HCT116 (cell line): ENCODE measurements around the gene QSOX1. TPM values are rescaled to one million over a fixed set of nuclear protein-coding genes. Genes with fewer than 3 reads are reported as not detected.

Experiments used
- ATAC-seq: fragments of 200-7000 bp; cut with Tn5 transposase; 2 replicates; pipeline ENCODE4 v1.9.1; 2020; ENCODE audit warnings: mild to moderate bottlenecking, moderate library complexity
- BruUV-seq: library from RNA; stranded (reverse); fragments of 400-500 nt; replicated peaks from 2 replicates; lab custom pipeline; 2021; lab: Mats Ljungman, UMichigan
- CTCF ChIA-PET: fragments of 300-600 bp; sonication (Branson Sonifier 250); formaldehyde crosslinking; loops from one replicate; lab custom pipeline; 2021; ENCODE audit warnings: antibody characterized with exemption; lab: Charles Lee
- POLR2A ChIA-PET: fragments of 300-600, 350-600 bp; sonication (Branson Sonifier 250); formaldehyde crosslinking; loops from one replicate; lab custom pipeline; 2021; ENCODE audit warnings: antibody characterized with exemption; lab: Charles Lee
- RAD21 ChIA-PET, 2 experiments: fragments of 300-600 bp; sonication (Branson Sonifier 250); formaldehyde crosslinking; loops; one replicate each; lab custom pipeline; 2023; ENCODE audit warnings: low total read pairs in 2 of 2; ENCODE audit not compliant: uncharacterized antibody in 2 of 2, unreplicated experiment in 2 of 2, low non-redundant PET in 1 of 2; lab: Charles Lee
- DNase-seq: peaks from one replicate; pipeline ENCODE4 v3.0.0-alpha.2; 2010; ENCODE audit warnings: low read depth, low spot score
- H2AFZ ChIP-seq: fragments of 200-600 bp; shearing (Covaris generic), sonication (generic); 2 replicates; pipeline ENCODE4 v1.6.1; 2017; ENCODE audit warnings: low read depth, mixed run types, mixed read lengths, antibody characterized with exemption, low read length; ENCODE audit not compliant: poor library complexity, severe bottlenecking
- H3K27ac ChIP-seq: 2 replicates; pipeline ENCODE4 v1.5.1; 2012; ENCODE audit warnings: low read depth, low read length
- H3K27me3 ChIP-seq: fragments of 200-600 bp; sonication (generic); 2 replicates; pipeline ENCODE4 v1.6.1; 2016; ENCODE audit warnings: mixed run types, low read length, mixed read lengths; ENCODE audit not compliant: insufficient read depth
- H3K36me3 ChIP-seq, 2 experiments: fragments of 200-500 bp in 1 of 2; fragments of 200-600 bp in 1 of 2; sonication (Bioruptor generic) in 1 of 2; sonication (generic) in 1 of 2; 2 replicates each; pipeline versions ENCODE4 v1.5.1 to v1.6.1; 2014 to 2016; ENCODE audit warnings: low read length in 2 of 2, inconsistent platforms in 1 of 2, mixed read lengths in 1 of 2, mixed run types in 1 of 2; ENCODE audit not compliant: insufficient read depth in 2 of 2, control insufficient read depth in 1 of 2
- H3K4me1 ChIP-seq, 2 experiments: fragments of 200-600 bp in 1 of 2; sonication (generic) in 1 of 2; 2 replicates each; pipeline versions ENCODE4 v1.5.1 to v1.6.1; 2012 to 2017; ENCODE audit warnings: low read length in 2 of 2, inconsistent platforms in 1 of 2, mild to moderate bottlenecking in 1 of 2, mixed read lengths in 1 of 2, mixed run types in 1 of 2, moderate library complexity in 1 of 2; ENCODE audit not compliant: insufficient read depth in 2 of 2, control insufficient read depth in 1 of 2
- H3K4me2 ChIP-seq: fragments of 200-600 bp; sonication (generic); 2 replicates; pipeline ENCODE4 v1.6.1; 2017; ENCODE audit warnings: mixed run types, low read length, mixed read lengths
- H3K4me3 ChIP-seq, 2 experiments: fragments of 200-600 bp in 1 of 2; sonication (generic) in 1 of 2; replicated peaks in 1 of 2; 2 replicates each; pipeline ENCODE4 v1.5.1; 2011 to 2016; ENCODE audit warnings: low read length in 2 of 2, control low read depth in 1 of 2, low read depth in 1 of 2, mild to moderate bottlenecking in 1 of 2, mixed read lengths in 1 of 2, mixed run types in 1 of 2
- H3K79me2 ChIP-seq: fragments of 200-600 bp; sonication (generic); 2 replicates; pipeline ENCODE4 v1.6.1; 2017; ENCODE audit warnings: mild to moderate bottlenecking, mixed run types, low read length, moderate library complexity, mixed read lengths; ENCODE audit not compliant: insufficient read depth
- H3K9ac ChIP-seq: fragments of 200-600 bp; sonication (generic); 2 replicates; pipeline ENCODE4 v1.6.1; 2016; ENCODE audit warnings: low read length, mixed read lengths
- H3K9me2 ChIP-seq: fragments of 200-600 bp; sonication (generic), shearing (Covaris generic); 2 replicates; pipeline ENCODE4 v1.6.1; 2017; ENCODE audit warnings: mixed run types, mild to moderate bottlenecking, moderate library complexity; ENCODE audit not compliant: insufficient read depth
- H3K9me3 ChIP-seq, 2 experiments: fragments of 200-500 bp in 1 of 2; fragments of 200-600 bp in 1 of 2; sonication (Bioruptor generic) in 1 of 2; sonication (generic) in 1 of 2; 2 replicates each; pipeline ENCODE4 v1.6.1; 2014 to 2017; ENCODE audit warnings: low read length in 2 of 2, mixed read lengths in 2 of 2, inconsistent platforms in 1 of 2, low read depth in 1 of 2, mild to moderate bottlenecking in 1 of 2, mixed run types in 1 of 2, moderate library complexity in 1 of 2; ENCODE audit not compliant: control insufficient read depth in 1 of 2, insufficient read depth in 1 of 2
- H4K20me1 ChIP-seq: fragments of 200-600 bp; sonication (generic), shearing (Covaris generic); 2 replicates; pipeline ENCODE4 v1.6.1; 2017; ENCODE audit warnings: mixed run types, mild to moderate bottlenecking, moderate library complexity; ENCODE audit not compliant: insufficient read depth
- CBX3 ChIP-seq: IDR thresholded peaks from 2 replicates; pipeline ENCODE4 v1.6.1; 2012; ENCODE audit warnings: low read depth
- CEBPB ChIP-seq: IDR thresholded peaks from 2 replicates; pipeline ENCODE4 v1.6.1; 2012; ENCODE audit warnings: low read depth
- EGR1 ChIP-seq: IDR thresholded peaks from 2 replicates; pipeline ENCODE4 v1.6.1; 2012; ENCODE audit warnings: low read depth
- ELF1 ChIP-seq: IDR thresholded peaks from 2 replicates; pipeline ENCODE4 v1.6.1; 2012; ENCODE audit warnings: low read depth, borderline replicate concordance
- EZH2 ChIP-seq: fragments of 200-600 bp; sonication (generic); IDR thresholded peaks from 2 replicates; pipeline ENCODE4 v1.6.1; 2017; ENCODE audit warnings: antibody characterized with exemption, mixed run types
- EZH2phosphoT487 ChIP-seq: fragments of 200-600 bp; IDR thresholded peaks from 2 replicates; pipeline ENCODE4 v1.6.1; 2018; ENCODE audit warnings: antibody characterized with exemption, borderline replicate concordance
- FOSL1 ChIP-seq: IDR thresholded peaks from 2 replicates; pipeline ENCODE4 v1.6.1; 2012; ENCODE audit warnings: low read depth
- JUND ChIP-seq: IDR thresholded peaks from 2 replicates; pipeline ENCODE4 v1.6.1; 2012
- MAX ChIP-seq: IDR thresholded peaks from 2 replicates; pipeline ENCODE4 v1.6.1; 2012
- POLR2AphosphoS5 ChIP-seq: IDR thresholded peaks from 2 replicates; pipeline ENCODE4 v1.6.1; 2011; ENCODE audit warnings: mild to moderate bottlenecking, low read depth, low read length, moderate library complexity
- RAD21 ChIP-seq: IDR thresholded peaks from 2 replicates; pipeline ENCODE4 v1.6.1; 2012; ENCODE audit warnings: low read depth, mild to moderate bottlenecking
- REST ChIP-seq: IDR thresholded peaks from 2 replicates; pipeline ENCODE4 v1.6.1; 2012; ENCODE audit warnings: low read depth
- SIN3A ChIP-seq: IDR thresholded peaks from 2 replicates; pipeline ENCODE4 v1.6.1; 2012; ENCODE audit warnings: low read depth
- SP1 ChIP-seq: IDR thresholded peaks from 2 replicates; pipeline ENCODE4 v1.6.1; 2012; ENCODE audit warnings: low read depth
- TCF7L2 ChIP-seq: IDR thresholded peaks from 2 replicates; pipeline ENCODE4 v1.7.0; 2011; ENCODE audit warnings: borderline replicate concordance, inconsistent platforms; ENCODE audit not compliant: insufficient read depth, insufficient read length; ENCODE audit errors: extremely low read depth
- YY1 ChIP-seq: IDR thresholded peaks from 2 replicates; pipeline ENCODE4 v1.6.1; 2011; ENCODE audit warnings: low read length, low read depth, moderate library complexity, mild to moderate bottlenecking; ENCODE audit not compliant: insufficient replicate concordance; ENCODE audit errors: extremely low read depth
- ZBTB33 ChIP-seq: IDR thresholded peaks from 2 replicates; pipeline ENCODE4 v1.6.1; 2011; ENCODE audit warnings: mild to moderate bottlenecking, low read length, moderate library complexity; ENCODE audit not compliant: insufficient replicate concordance; ENCODE audit errors: extremely low read depth
- ZNF274 ChIP-seq: fragments of 200-500 bp; sonication (Bioruptor generic); IDR thresholded peaks from 2 replicates; pipeline ENCODE4 v1.6.1; 2014; ENCODE audit warnings: mild to moderate bottlenecking, low read depth, low read length, inconsistent platforms
- intact Hi-C: fragments of 100-400 bp; cut with micrococcal nuclease; formaldehyde crosslinking; loops from 2 replicates; pipeline ENCODE4 v1.10.0; 2022
- total RNA-seq: library from RNA; stranded (reverse); gene quantifications from one replicate; pipeline ENCODE4 v1.2.1, GENCODE V29; 2021; ENCODE audit not compliant: unreplicated experiment

QSOX1 gene
- total RNA-seq, 1 experiment from 2014 or later: 89.2 TPM

- intact Hi-C loops: loop anchor here (5.0 kb wide), 1 partner anchor 66 kb away; no protein-coding TSS in a partner anchor
- H3K79me2 ChIP-seq: no peaks in the 10 kb centered on the region
- H3K4me3 ChIP-seq: no peak overlapping the region
- no TSS peak for BruUV-seq
- peaks cover 2 to 6% of the 10 kb centered on the region in 2 experiments; a peak in 3 of 4 replicates for H3K36me3 ChIP-seq
- H3K27ac ChIP-seq: no peak overlapping the region
- no peaks in the 10 kb centered on the region for H3K27me3 ChIP-seq
- TF ChIP-seq JUND: no peak
- TF ChIP-seq ZBTB33: no peak
- no peak for TF ChIP-seq RAD21
- TF ChIP-seq CBX3: no peak
- TF ChIP-seq SIN3A: no peak
- TF ChIP-seq FOSL1: no peak
- no peak for TF ChIP-seq CEBPB
- no peak for TF ChIP-seq EGR1
- TF ChIP-seq ELF1: no peak
- TF ChIP-seq EZH2phosphoT487: no peak
- no peak for TF ChIP-seq SP1
- no peak for TF ChIP-seq EZH2
- no peak for TF ChIP-seq REST
- no peak for TF ChIP-seq TCF7L2
- no peak for TF ChIP-seq POLR2AphosphoS5
- TF ChIP-seq YY1: no peak
- TF ChIP-seq MAX: no peak
- no peak for TF ChIP-seq ZNF274
- ChIA-PET POLR2A (no interaction called here), CTCF (no interaction called here), RAD21 (no interaction called here)
- no peaks in the 10 kb centered on the region for H3K9me3 ChIP-seq
- H4K20me1 ChIP-seq: no peaks in the 10 kb centered on the region
- H2AFZ ChIP-seq: no peak overlapping the region
- H3K4me1 ChIP-seq: no peaks in the 10 kb centered on the region
- no peak overlapping the region for H3K4me2 ChIP-seq
- DNase-seq (no peak), ATAC-seq (no peak)
- H3K9me2 ChIP-seq: no peaks in the 10 kb centered on the region
- H3K9ac ChIP-seq: no peak overlapping the region
Measured at GRCh38 chr1:180185971-180186645, 31.4 kb downstream of the QSOX1 start.
